ENCODE data around the gene PSME3IP1. TPM values are rescaled to one million over a fixed set of nuclear protein-coding genes. Genes with fewer than 3 reads are reported as not detected.

PSME3IP1 gene
- total RNA-seq, 5 donors from 2014 or later (not counting 1 experiment from before 2014, with no cell fraction given): 132 to 145 (median 144) TPM

DNA sequence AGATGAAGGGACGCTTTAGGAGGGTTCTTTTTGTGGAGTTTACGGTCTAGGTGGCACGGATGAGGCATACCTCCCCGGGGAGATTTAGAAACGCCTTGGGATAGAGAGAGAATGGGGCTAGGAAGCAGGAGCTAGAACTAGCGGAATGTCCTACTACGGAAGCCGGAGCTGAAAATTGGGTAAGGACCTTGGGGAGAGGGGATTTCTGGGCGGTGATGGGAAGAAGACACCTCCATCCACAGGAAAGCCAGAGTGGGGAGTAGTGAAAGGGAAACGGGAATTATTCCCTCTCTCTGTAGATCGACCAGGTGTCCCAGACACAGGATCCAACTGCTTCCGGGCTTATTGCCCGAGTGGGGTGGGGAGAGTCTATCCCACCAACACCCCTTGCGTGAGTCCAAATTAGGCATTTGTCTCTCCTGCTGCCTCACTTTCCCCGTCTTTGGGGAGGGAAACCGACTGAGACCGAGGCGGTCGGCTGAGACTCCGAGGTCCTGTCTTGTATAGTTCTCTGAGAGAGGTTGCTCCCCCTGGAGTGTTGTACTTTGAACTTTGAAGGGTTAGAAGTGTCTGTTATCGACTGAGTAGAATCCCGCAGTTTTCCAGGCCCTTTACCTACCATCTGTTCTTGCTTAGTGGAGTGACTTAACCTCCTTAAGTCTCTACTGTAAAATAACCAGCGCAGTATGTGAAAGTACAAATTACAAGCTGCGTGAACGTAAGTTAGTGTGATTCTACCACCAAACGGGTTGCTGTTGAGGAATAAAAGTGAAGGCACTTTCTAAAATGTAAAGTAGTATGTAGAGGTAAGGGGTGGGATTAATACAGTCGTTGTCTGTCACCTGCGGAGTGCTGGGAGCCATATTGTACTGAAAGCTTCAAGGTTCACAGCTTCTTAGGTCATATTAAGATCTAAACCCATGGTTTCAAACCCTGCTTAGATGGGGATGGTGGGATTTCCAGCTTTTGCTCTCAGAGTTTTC, 1.3 kb upstream of the PSME3IP1 start:
- H3K36me3 Mint-ChIP-seq: no peaks in the 10 kb centered on the region
- no peaks in the 10 kb centered on the region for H3K9me3 Mint-ChIP-seq
- ChIA-PET POLR2A (no interaction called here), CTCF (interaction anchor here (0.7 to 1.0 kb wide), 3 partner anchors 50 to 229 kb away, joined by 3 read pairs; no protein-coding TSS in a partner anchor)
- Histone ChIP-seq H3K36me3 (ENCODE audit: control insufficient read depth in 2 of 2, extremely low read depth in 1 of 2, insufficient read depth in 1 of 2, low read length in 1 of 2) (no peaks in the 10 kb centered on the region), H3K4me1 (ENCODE audit: control insufficient read depth in 1 of 2, extremely low read depth in 1 of 2, insufficient read depth in 2 of 2, low read length in 2 of 2) (peaks cover 18 to 19% of the 10 kb centered on the region in 2 experiments), H3K4me3 (ENCODE audit: control insufficient read depth in 1 of 2, extremely low read depth in 1 of 2, low read length in 1 of 2) (peak overlapping the region; percentile 98), H3K9me3 (no peaks in the 10 kb centered on the region), H3K27me3 (replicated peaks in 1 of 2; ENCODE audit: control insufficient read depth in 2 of 2, extremely low read depth in 1 of 2, insufficient read depth in 2 of 2, low read length in 1 of 2) (no peaks in the 10 kb centered on the region), H3K27ac (ENCODE audit: low read length) (peak overlapping the region; percentile 88)
- H3K27me3 Mint-ChIP-seq: no peaks in the 10 kb centered on the region
- peaks cover 60 to 64% (median 64%) of the 10 kb centered on the region in 3 donors for H3K4me1 Mint-ChIP-seq
- H3K27ac Mint-ChIP-seq: peak overlapping the region; percentile 92 to 97
- peak in 15 of 35 experiments; percentile 1 to 49 (median 12) for DNase-seq
- ATAC-seq (replicated peaks in 1 of 4): peak in 1 of 4 experiments; percentile 4
- WGBS (ENCODE audit: insufficient coverage): 2% methylated on average over 8 of the region's 28 CpGs
- H3K4me3 Mint-ChIP-seq: peak overlapping the region; percentile 96 to 100 (median 98)

DNA sequence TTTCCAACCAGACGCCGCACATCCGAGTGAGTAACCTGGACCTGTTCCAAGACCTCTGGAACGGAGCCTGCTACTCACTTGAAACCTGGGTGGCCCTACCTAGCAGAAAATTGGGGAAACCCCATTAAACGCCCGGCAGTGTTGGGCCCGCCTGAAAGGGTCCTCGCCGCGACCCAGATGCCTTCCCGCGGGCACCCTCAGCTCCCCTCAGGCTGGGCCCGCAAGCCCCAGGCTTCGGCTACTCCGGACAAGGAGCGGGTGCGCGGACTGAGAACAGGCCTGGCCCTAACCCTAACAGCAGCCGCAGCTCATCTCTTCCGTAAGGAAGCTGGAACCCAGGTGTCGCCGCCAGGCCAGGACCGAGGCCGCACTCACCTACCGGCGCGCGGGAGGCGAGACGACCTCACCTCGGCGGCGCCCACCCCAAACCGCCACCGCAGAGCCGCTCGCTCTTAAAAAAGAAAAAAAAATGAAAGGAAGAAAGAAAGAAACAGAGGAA, 344 bp downstream of the PSME3IP1 start:
- peak overlapping the region; percentile 69 for H3K27ac ChIP-seq (ENCODE audit: low read length)
- Mint-ChIP-seq H3K36me3 (no peaks in the 10 kb centered on the region), H3K4me1 (peaks cover 61 to 62% (median 62%) of the 10 kb centered on the region in 3 donors), H3K4me3 (peak overlapping the region; percentile 96 to 100 (median 98)), H3K27me3 (no peaks in the 10 kb centered on the region), H3K9me3 (no peaks in the 10 kb centered on the region), H3K27ac (peak overlapping the region; percentile 92 to 97)
- H3K27me3 ChIP-seq (replicated peaks in 1 of 2; ENCODE audit: control insufficient read depth in 2 of 2, extremely low read depth in 1 of 2, insufficient read depth in 2 of 2, low read length in 1 of 2): no peaks in the 10 kb centered on the region
- ChIA-PET POLR2A (interaction anchor here in 1 of 2 donors (0.6 to 0.7 kb wide), 8 partner anchors 21 to 263 kb away, joined by 3 to 9 read pairs (median 6); no protein-coding TSS in a partner anchor), CTCF (interaction anchor here (0.6 to 1.4 kb wide), 8 partner anchors 9 to 483 kb away, joined by 3 to 4 read pairs (median 3); no protein-coding TSS in a partner anchor)
- H3K9me3 ChIP-seq: no peaks in the 10 kb centered on the region
- DNase-seq (peak in 20 of 35 experiments; percentile 1 to 61 (median 21)), ATAC-seq (replicated peaks in 1 of 4) (peak; percentile 13 to 16 (median 14))
- WGBS (ENCODE audit: insufficient coverage): 0% methylated on average over 18 of the region's 37 CpGs
- peak overlapping the region; percentile 98 for H3K4me3 ChIP-seq (ENCODE audit: control insufficient read depth in 1 of 2, extremely low read depth in 1 of 2, low read length in 1 of 2)
- peaks cover 18 to 22% of the 10 kb centered on the region in 2 experiments for H3K4me1 ChIP-seq (ENCODE audit: control insufficient read depth in 1 of 2, extremely low read depth in 1 of 2, insufficient read depth in 2 of 2, low read length in 2 of 2)
- H3K36me3 ChIP-seq (ENCODE audit: control insufficient read depth in 2 of 2, extremely low read depth in 1 of 2, insufficient read depth in 1 of 2, low read length in 1 of 2): no peaks in the 10 kb centered on the region

DNA sequence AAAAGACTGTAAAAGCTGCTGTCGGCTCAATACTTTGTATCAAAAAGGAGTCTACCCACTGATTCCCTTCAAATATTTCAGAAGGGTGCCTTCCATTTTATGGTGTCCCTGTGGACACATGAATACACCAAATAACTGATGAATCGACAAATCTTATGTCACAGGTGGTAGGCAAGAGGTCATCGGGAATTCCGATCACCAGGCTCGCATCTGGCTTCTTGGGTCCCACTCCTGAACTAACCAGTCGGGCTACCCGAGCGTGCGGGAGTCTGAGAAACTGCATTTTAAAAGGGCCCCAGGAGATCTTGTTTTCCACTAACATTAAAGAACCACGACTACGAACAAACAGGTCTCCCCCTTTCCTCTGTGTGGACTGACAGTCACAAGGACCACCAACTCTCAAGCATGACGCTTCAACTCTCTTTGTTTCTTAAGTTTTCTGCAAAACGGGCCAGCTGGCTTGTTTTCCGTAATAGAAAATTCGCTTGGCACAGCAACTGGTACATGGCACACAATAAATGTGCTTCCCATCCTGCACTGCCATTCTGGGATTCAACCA, 873 bp downstream of the PSME3IP1 start:
- ChIA-PET POLR2A (interaction anchor here in 1 of 2 donors (0.6 kb wide), 1 partner anchor 245 kb away, joined by 4 read pairs; no protein-coding TSS in a partner anchor), CTCF (interaction anchor here in 1 of 2 donors (1.4 kb wide), 1 partner anchor 115 kb away, joined by 4 read pairs; no protein-coding TSS in a partner anchor)
- Mint-ChIP-seq H3K36me3 (no peaks in the 10 kb centered on the region), H3K9me3 (no peaks in the 10 kb centered on the region), H3K4me3 (peak overlapping the region; percentile 96 to 100 (median 98)), H3K4me1 (peaks cover 59 to 60% (median 59%) of the 10 kb centered on the region in 3 donors), H3K27ac (peak overlapping the region; percentile 92 to 97), H3K27me3 (no peaks in the 10 kb centered on the region)
- peak overlapping the region; percentile 69 for H3K27ac ChIP-seq (ENCODE audit: low read length)
- H3K36me3 ChIP-seq (ENCODE audit: control insufficient read depth in 2 of 2, extremely low read depth in 1 of 2, insufficient read depth in 1 of 2, low read length in 1 of 2): no peaks in the 10 kb centered on the region
- 27% methylated on average over 13 of the region's 15 CpGs for WGBS (ENCODE audit: insufficient coverage)
- peak overlapping the region; percentile 98 for H3K4me3 ChIP-seq (ENCODE audit: control insufficient read depth in 1 of 2, extremely low read depth in 1 of 2, low read length in 1 of 2)
- peaks cover 18 to 22% of the 10 kb centered on the region in 2 experiments for H3K4me1 ChIP-seq (ENCODE audit: control insufficient read depth in 1 of 2, extremely low read depth in 1 of 2, insufficient read depth in 2 of 2, low read length in 2 of 2)
- H3K9me3 ChIP-seq: no peaks in the 10 kb centered on the region
- ATAC-seq (replicated peaks in 1 of 4) (no peak), DNase-seq (peak in 2 of 35 experiments; percentile 6 to 11)
- no peaks in the 10 kb centered on the region for H3K27me3 ChIP-seq (replicated peaks in 1 of 2; ENCODE audit: control insufficient read depth in 2 of 2, extremely low read depth in 1 of 2, insufficient read depth in 2 of 2, low read length in 1 of 2)

DNA sequence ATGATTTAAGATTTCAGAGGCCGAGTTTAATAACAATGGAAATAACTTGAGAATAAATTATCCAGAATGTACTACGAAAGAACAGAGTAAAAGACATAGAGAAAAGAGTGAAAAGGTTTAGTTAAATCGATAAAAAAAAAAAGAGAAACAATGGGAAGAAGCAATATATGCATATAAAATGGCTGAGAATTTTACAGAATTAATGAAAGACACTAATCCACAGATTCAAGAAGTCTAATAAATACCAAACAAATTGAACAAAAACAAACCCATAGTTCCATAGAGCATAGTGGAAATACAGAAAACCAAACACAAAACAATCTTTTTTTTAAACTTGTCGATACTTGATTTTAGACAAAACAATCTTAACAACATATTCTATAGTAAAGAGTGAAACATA, 1.7 kb downstream of the PSME3IP1 start:
- Mint-ChIP-seq H3K4me3 (peak overlapping the region; percentile 96 to 100 (median 98)), H3K4me1 (peaks cover 55 to 58% (median 58%) of the 10 kb centered on the region in 3 donors), H3K27ac (peak overlapping the region; percentile 1 to 41), H3K36me3 (no peaks in the 10 kb centered on the region), H3K9me3 (no peaks in the 10 kb centered on the region), H3K27me3 (no peaks in the 10 kb centered on the region)
- Histone ChIP-seq H3K27me3 (replicated peaks in 1 of 2; ENCODE audit: control insufficient read depth in 2 of 2, extremely low read depth in 1 of 2, insufficient read depth in 2 of 2, low read length in 1 of 2) (no peaks in the 10 kb centered on the region), H3K27ac (ENCODE audit: low read length) (no peak overlapping the region), H3K36me3 (ENCODE audit: control insufficient read depth in 2 of 2, extremely low read depth in 1 of 2, insufficient read depth in 1 of 2, low read length in 1 of 2) (no peaks in the 10 kb centered on the region), H3K4me1 (ENCODE audit: control insufficient read depth in 1 of 2, extremely low read depth in 1 of 2, insufficient read depth in 2 of 2, low read length in 2 of 2) (peaks cover 18 to 22% of the 10 kb centered on the region in 2 experiments), H3K9me3 (no peaks in the 10 kb centered on the region), H3K4me3 (ENCODE audit: control insufficient read depth in 1 of 2, extremely low read depth in 1 of 2, low read length in 1 of 2) (no peak overlapping the region)
- WGBS (ENCODE audit: insufficient coverage): no CpG with 5 or more reads among the region's 4 CpGs
- ATAC-seq (replicated peaks in 1 of 4) (no peak), DNase-seq (no peak)
- POLR2A ChIA-PET: no interaction called here
- CTCF ChIA-PET: interaction anchor here in 1 of 2 donors (0.5 to 0.6 kb wide), 2 partner anchors 91 to 94 kb away, joined by 3 to 7 read pairs; no protein-coding TSS in a partner anchor

DNA sequence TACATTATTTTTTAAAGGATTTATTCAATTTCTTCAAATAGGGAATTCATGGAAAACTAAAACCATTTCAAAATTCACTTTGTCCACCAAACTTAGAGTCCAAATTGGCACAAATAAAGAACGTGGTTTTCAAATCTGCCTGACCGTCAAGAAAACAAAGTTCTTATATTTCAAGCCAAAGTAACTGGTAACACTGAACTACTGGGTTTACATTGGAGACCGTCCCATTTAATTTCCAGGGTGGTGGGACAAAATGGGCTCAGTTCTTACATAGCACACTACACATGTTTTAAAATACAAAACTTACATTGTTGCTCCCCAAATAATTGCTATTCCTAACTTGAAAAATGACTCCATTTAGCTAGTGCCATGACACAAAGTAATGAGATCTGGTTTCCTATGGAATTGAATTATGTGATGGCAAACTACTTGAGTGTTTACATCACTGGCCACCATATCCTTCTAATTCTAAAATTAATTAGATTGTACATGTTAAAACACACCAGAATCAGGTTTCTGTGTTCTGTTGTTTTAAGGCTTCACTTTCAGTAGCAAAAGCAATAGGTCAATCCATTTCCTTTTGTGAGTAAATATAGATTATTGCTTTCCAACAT, 6.5 kb downstream of the PSME3IP1 start:
- Mint-ChIP-seq H3K36me3 (peaks cover 7% of the 10 kb centered on the region), H3K27ac (no peak overlapping the region), H3K4me1 (peaks cover 19 to 28% (median 25%) of the 10 kb centered on the region in 3 donors), H3K9me3 (no peaks in the 10 kb centered on the region), H3K27me3 (no peaks in the 10 kb centered on the region), H3K4me3 (no peak overlapping the region)
- WGBS (ENCODE audit: insufficient coverage): 93% methylated on average over 2 of the region's 3 CpGs
- no peak for DNase-seq
- Histone ChIP-seq H3K4me3 (ENCODE audit: control insufficient read depth in 1 of 2, extremely low read depth in 1 of 2, low read length in 1 of 2) (no peak overlapping the region), H3K27ac (ENCODE audit: low read length) (no peak overlapping the region), H3K9me3 (no peaks in the 10 kb centered on the region), H3K4me1 (ENCODE audit: control insufficient read depth in 1 of 2, extremely low read depth in 1 of 2, insufficient read depth in 2 of 2, low read length in 2 of 2) (peaks cover under 1 to 4% of the 10 kb centered on the region in 2 experiments), H3K36me3 (ENCODE audit: control insufficient read depth in 2 of 2, extremely low read depth in 1 of 2, insufficient read depth in 1 of 2, low read length in 1 of 2) (peaks cover 0 to 5% of the 10 kb centered on the region in 2 donors), H3K27me3 (replicated peaks in 1 of 2; ENCODE audit: control insufficient read depth in 2 of 2, extremely low read depth in 1 of 2, insufficient read depth in 2 of 2, low read length in 1 of 2) (no peaks in the 10 kb centered on the region)
- CTCF ChIA-PET: no interaction called here
- POLR2A ChIA-PET: no interaction called here
- ATAC-seq (replicated peaks in 1 of 4): no peak
